HCT116 (cell line): ENCODE data around the gene ALG2.

Experiments
- CEBPB ChIP-seq: IDR thresholded peaks from 2 replicates; pipeline ENCODE4 v1.6.1; 2012; ENCODE audit warnings: low read depth
- EGR1 ChIP-seq: IDR thresholded peaks from 2 replicates; pipeline ENCODE4 v1.6.1; 2012; ENCODE audit warnings: low read depth
- EZH2 ChIP-seq: fragments of 200-600 bp; sonication (generic); IDR thresholded peaks from 2 replicates; pipeline ENCODE4 v1.6.1; 2017; ENCODE audit warnings: antibody characterized with exemption, mixed run types
- EZH2phosphoT487 ChIP-seq: fragments of 200-600 bp; IDR thresholded peaks from 2 replicates; pipeline ENCODE4 v1.6.1; 2018; ENCODE audit warnings: antibody characterized with exemption, borderline replicate concordance
- POLR2A ChIP-seq: IDR thresholded peaks from 2 replicates; pipeline ENCODE4 v1.7.0; 2011; ENCODE audit warnings: borderline replicate concordance; ENCODE audit not compliant: insufficient read depth, insufficient read length; ENCODE audit errors: extremely low read depth
- POLR2AphosphoS5 ChIP-seq: IDR thresholded peaks from 2 replicates; pipeline ENCODE4 v1.6.1; 2011; ENCODE audit warnings: mild to moderate bottlenecking, low read depth, low read length, moderate library complexity
- RAD21 ChIP-seq: IDR thresholded peaks from 2 replicates; pipeline ENCODE4 v1.6.1; 2012; ENCODE audit warnings: low read depth, mild to moderate bottlenecking
- SP1 ChIP-seq: IDR thresholded peaks from 2 replicates; pipeline ENCODE4 v1.6.1; 2012; ENCODE audit warnings: low read depth
- TF ChIP-seq, protein P1 (sequence below), 3 experiments: fragments of 200-600 bp in 1 of 3; sonication (generic) in 1 of 3; IDR thresholded peaks in 2 of 3; conservative IDR thresholded peaks in 1 of 3; 2 replicates each; pipeline ENCODE4 v1.5.1; 2012 to 2017; ENCODE audit warnings: low read depth in 2 of 3, low read length in 2 of 3, antibody characterized with exemption in 1 of 3, borderline replicate concordance in 1 of 3, control low read depth in 1 of 3, mild to moderate bottlenecking in 1 of 3, mixed read lengths in 1 of 3, mixed run types in 1 of 3, moderate library complexity in 1 of 3; ENCODE audit not compliant: insufficient read depth in 1 of 3
- TF ChIP-seq, protein P2 (sequence below): IDR thresholded peaks from 2 replicates; pipeline ENCODE4 v1.6.1; 2012
- TF ChIP-seq, protein P3 (sequence below): IDR thresholded peaks from 2 replicates; pipeline ENCODE4 v1.6.1; 2012
- TF ChIP-seq, protein P4 (sequence below): IDR thresholded peaks from 2 replicates; pipeline ENCODE4 v1.6.1; 2012; ENCODE audit warnings: low read depth

DNA sequence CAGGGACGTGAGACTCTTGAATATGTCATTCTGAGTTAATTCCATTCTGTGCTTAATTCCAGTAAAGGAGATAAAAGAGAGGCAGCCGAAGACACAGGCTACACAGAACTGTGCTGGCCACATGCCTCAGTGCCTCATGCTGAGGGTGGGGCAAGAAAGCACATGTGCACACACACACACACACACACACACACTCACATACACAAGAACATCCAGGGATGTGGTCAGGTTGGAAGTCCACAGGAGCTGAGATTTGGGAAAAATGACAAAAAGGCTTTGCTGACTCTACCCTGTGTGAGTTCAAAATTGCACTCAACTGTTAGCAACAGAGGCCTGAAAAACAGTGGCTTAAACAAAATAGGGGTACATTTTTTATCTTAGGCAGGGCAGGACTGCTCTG lies 40.5 kb downstream of the ALG2 start:
- TF ChIP-seq, protein P1, sequence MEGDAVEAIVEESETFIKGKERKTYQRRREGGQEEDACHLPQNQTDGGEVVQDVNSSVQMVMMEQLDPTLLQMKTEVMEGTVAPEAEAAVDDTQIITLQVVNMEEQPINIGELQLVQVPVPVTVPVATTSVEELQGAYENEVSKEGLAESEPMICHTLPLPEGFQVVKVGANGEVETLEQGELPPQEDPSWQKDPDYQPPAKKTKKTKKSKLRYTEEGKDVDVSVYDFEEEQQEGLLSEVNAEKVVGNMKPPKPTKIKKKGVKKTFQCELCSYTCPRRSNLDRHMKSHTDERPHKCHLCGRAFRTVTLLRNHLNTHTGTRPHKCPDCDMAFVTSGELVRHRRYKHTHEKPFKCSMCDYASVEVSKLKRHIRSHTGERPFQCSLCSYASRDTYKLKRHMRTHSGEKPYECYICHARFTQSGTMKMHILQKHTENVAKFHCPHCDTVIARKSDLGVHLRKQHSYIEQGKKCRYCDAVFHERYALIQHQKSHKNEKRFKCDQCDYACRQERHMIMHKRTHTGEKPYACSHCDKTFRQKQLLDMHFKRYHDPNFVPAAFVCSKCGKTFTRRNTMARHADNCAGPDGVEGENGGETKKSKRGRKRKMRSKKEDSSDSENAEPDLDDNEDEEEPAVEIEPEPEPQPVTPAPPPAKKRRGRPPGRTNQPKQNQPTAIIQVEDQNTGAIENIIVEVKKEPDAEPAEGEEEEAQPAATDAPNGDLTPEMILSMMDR (IDR thresholded peaks at IDR 0.05 in 2 of 3, conservative IDR thresholded peaks at IDR 0.05 in 1 of 3; ENCODE audit: borderline replicate concordance in 1 of 3, insufficient read depth in 1 of 3, low read depth in 2 of 3, low read length in 2 of 3), result no peak
- no peak for TF ChIP-seq POLR2A
- TF ChIP-seq, protein P2, sequence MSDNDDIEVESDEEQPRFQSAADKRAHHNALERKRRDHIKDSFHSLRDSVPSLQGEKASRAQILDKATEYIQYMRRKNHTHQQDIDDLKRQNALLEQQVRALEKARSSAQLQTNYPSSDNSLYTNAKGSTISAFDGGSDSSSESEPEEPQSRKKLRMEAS, result no peak
- TF ChIP-seq EZH2, result no peak
- no peak for TF ChIP-seq POLR2AphosphoS5
- TF ChIP-seq RAD21, result no peak
- no peak for TF ChIP-seq CEBPB
- no peak for TF ChIP-seq EZH2phosphoT487
- TF ChIP-seq, protein P3, sequence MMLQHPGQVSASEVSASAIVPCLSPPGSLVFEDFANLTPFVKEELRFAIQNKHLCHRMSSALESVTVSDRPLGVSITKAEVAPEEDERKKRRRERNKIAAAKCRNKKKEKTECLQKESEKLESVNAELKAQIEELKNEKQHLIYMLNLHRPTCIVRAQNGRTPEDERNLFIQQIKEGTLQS, result no peak
- TF ChIP-seq, protein P4, sequence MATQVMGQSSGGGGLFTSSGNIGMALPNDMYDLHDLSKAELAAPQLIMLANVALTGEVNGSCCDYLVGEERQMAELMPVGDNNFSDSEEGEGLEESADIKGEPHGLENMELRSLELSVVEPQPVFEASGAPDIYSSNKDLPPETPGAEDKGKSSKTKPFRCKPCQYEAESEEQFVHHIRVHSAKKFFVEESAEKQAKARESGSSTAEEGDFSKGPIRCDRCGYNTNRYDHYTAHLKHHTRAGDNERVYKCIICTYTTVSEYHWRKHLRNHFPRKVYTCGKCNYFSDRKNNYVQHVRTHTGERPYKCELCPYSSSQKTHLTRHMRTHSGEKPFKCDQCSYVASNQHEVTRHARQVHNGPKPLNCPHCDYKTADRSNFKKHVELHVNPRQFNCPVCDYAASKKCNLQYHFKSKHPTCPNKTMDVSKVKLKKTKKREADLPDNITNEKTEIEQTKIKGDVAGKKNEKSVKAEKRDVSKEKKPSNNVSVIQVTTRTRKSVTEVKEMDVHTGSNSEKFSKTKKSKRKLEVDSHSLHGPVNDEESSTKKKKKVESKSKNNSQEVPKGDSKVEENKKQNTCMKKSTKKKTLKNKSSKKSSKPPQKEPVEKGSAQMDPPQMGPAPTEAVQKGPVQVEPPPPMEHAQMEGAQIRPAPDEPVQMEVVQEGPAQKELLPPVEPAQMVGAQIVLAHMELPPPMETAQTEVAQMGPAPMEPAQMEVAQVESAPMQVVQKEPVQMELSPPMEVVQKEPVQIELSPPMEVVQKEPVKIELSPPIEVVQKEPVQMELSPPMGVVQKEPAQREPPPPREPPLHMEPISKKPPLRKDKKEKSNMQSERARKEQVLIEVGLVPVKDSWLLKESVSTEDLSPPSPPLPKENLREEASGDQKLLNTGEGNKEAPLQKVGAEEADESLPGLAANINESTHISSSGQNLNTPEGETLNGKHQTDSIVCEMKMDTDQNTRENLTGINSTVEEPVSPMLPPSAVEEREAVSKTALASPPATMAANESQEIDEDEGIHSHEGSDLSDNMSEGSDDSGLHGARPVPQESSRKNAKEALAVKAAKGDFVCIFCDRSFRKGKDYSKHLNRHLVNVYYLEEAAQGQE, result no peak
- TF ChIP-seq SP1, result no peak
- TF ChIP-seq EGR1, result no peak
